SK-N-SH treated with all-trans-retinoic acid at 6 μM for 48 hours (cell line): ENCODE results near the gene HDGF.

Experiments used
- TOX ChIP-seq: fragments of 250-450 bp; sonication (Bioruptor Pico); IDR thresholded peaks from 2 replicates; pipeline ENCODE4 v1.8.0; 2021; ENCODE audit warnings: mild to moderate bottlenecking, moderate library complexity, borderline replicate concordance
- ZNF8 ChIP-seq: fragments of 450-650 bp; formaldehyde crosslinking; IDR thresholded peaks from 2 replicates; pipeline ENCODE4 v1.5.0; 2020; ENCODE audit warnings: mild to moderate bottlenecking, moderate library complexity

DNA sequence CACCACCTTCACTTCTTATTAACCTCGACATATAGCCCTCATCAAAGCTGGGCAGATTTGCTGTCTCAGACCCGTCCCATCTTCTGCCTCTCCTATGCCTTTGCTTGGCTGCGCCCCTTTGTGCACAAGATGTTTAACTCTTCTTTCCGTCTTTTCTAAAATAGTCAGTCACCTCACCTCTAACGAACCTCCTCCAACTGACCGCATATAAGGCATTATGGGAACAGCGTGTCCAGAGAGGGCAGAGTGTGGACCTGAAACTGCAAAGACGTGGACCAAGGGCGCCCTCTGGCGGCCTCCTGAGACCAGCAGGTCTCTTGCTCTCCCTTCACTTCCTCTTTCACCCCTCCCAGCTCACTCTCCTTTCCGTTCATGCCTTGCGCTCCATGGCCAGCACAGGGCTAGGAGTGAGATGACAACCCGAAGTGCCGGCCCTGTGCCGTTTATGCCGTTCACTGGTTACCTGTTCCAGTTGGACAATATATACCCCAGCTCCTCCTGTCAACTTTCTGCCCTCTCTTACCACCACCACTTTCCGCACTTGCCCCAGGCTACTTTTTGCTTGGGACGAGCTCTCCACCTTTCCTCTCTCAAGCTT is 25.7 kb downstream of the HDGF start:
- TF ChIP-seq TOX (CRISPR knock-in tag) (no peak), ZNF8 (no peak)
